22Rv1 (cell line): Measurements from ENCODE around the gene CCDC93.

Experiments
- ZFX ChIP-seq: fragments of 450-650 bp; IDR thresholded peaks from 2 replicates; pipeline ENCODE4 v1.6.1; 2017; ENCODE audit warnings: antibody characterized with exemption, borderline replicate concordance
- TF ChIP-seq, protein P1 (sequence below): fragments of 450-650 bp; IDR thresholded peaks from 2 replicates; pipeline ENCODE4 v1.5.1; 2017; ENCODE audit warnings: mild to moderate bottlenecking

DNA sequence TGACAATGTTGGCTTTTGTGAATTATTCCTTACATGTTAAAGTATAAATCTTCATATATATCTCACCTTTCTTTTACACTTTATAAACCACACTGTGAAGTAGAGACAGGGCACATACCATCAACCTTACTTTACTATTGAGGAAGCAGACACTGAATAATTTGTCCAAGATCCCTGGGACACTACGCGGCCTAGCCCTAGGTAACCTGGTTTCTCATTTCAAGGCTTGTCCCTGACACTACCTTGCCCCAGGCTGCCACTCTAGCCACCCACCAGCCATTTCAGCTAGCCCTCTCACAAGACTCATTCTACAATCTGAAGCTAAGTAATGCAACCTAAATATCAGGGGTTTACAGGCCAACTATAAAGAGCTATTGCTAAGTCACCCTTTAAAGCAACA lies 26.7 kb downstream of the CCDC93 start:
- TF ChIP-seq, protein P1, sequence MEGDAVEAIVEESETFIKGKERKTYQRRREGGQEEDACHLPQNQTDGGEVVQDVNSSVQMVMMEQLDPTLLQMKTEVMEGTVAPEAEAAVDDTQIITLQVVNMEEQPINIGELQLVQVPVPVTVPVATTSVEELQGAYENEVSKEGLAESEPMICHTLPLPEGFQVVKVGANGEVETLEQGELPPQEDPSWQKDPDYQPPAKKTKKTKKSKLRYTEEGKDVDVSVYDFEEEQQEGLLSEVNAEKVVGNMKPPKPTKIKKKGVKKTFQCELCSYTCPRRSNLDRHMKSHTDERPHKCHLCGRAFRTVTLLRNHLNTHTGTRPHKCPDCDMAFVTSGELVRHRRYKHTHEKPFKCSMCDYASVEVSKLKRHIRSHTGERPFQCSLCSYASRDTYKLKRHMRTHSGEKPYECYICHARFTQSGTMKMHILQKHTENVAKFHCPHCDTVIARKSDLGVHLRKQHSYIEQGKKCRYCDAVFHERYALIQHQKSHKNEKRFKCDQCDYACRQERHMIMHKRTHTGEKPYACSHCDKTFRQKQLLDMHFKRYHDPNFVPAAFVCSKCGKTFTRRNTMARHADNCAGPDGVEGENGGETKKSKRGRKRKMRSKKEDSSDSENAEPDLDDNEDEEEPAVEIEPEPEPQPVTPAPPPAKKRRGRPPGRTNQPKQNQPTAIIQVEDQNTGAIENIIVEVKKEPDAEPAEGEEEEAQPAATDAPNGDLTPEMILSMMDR: no peak
- no peak for TF ChIP-seq ZFX
